BJ (cell line): ENCODE data around the gene SLC1A3. TPM values are rescaled to one million over a fixed set of nuclear protein-coding genes. Genes with fewer than 3 reads are reported as not detected.

Experiments
- CTCF ChIA-PET: fragments of 350-600 bp; formaldehyde crosslinking; extraction: SDS; loops from one replicate; lab custom pipeline; 2021; ENCODE audit warnings: antibody characterized with exemption, inconsistent platforms; lab: Yijun Ruan, JAX
- POLR2A ChIA-PET: fragments of 300-600 bp; sonication (Branson Sonifier 250); formaldehyde crosslinking; extraction: SDS; loops from one replicate; lab custom pipeline; 2021; ENCODE audit warnings: antibody characterized with exemption; lab: Charles Lee
- DNase-seq: peaks from one replicate; pipeline ENCODE4 v3.0.0-alpha.2; 2011; ENCODE audit warnings: low read depth
- H3K27me3 ChIP-seq: 2 replicates; pipeline ENCODE4 v1.6.0; 2011; ENCODE audit warnings: low read length; ENCODE audit not compliant: control insufficient read depth, insufficient read depth
- H3K36me3 ChIP-seq: 2 replicates; pipeline ENCODE4 v1.5.1; 2011; ENCODE audit warnings: low read length; ENCODE audit not compliant: control insufficient read depth, insufficient read depth
- H3K4me3 ChIP-seq: 2 replicates; pipeline ENCODE4 v1.5.1; 2011; ENCODE audit warnings: low read depth, mild to moderate bottlenecking, control low read depth, low read length
- polyA plus RNA-seq: library from polyadenylated mRNA; depleted of rRNA; stranded (reverse); fragments of >200 nt; gene quantifications from 2 replicates; pipeline ENCODE4 v1.2.3, GENCODE V29; 2011
- TF ChIP-seq, protein P1 (sequence below): IDR thresholded peaks from 2 replicates; pipeline ENCODE4 v1.5.1; 2011; ENCODE audit warnings: low read depth, mild to moderate bottlenecking, control low read depth, inconsistent platforms, low read length, moderate library complexity; ENCODE audit not compliant: insufficient read depth

The SLC1A3 gene
- polyA plus RNA-seq, 1 experiment, result 0.54 TPM

DNA sequence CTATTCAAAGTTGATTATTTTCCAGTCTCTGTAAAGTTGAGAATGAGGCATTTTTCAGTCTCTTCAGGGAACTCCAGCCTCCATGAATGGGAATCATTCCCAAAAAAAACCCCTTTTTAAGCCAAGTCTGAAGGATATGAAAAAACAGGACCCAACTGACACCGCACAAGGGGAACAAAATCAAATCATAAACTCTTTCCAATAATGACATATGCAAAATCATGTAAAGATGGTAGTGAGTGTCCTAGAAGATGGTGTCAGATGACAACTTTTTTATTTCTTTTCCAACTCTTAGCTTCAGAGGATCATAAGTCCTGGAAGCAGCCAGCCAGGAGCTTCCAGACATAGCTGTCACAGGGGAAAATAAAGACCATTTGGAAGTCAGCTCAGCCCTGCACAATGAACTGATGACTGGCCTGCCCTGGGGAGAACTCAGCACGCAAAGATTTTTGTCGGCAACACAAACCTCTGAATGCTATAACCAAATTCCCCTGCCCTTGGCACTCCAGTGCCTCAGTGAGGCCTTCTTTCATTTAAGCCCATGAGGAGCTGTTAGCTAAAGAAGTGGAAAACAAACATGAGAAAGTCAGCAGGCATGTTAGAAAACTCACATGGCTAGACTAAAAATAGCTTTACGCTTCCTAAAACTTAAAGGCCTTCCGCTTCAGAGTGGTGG, 85.4 kb downstream of the SLC1A3 start:
- ChIA-PET POLR2A (no interaction called here), CTCF (interaction anchor here (0.6 to 7.7 kb wide), 17 partner anchors 8 to 613 kb away, joined by 3 to 267 read pairs (median 6); partner anchors contain the start of gene NADK2)
- Histone ChIP-seq H3K27me3 (peaks cover 4% of the 10 kb centered on the region; the same call in 1 of the 2 replicates), H3K36me3 (no peaks in the 10 kb centered on the region), H3K4me3 (no peak overlapping the region)
- DNase-seq, result no peak
- TF ChIP-seq, protein P1, sequence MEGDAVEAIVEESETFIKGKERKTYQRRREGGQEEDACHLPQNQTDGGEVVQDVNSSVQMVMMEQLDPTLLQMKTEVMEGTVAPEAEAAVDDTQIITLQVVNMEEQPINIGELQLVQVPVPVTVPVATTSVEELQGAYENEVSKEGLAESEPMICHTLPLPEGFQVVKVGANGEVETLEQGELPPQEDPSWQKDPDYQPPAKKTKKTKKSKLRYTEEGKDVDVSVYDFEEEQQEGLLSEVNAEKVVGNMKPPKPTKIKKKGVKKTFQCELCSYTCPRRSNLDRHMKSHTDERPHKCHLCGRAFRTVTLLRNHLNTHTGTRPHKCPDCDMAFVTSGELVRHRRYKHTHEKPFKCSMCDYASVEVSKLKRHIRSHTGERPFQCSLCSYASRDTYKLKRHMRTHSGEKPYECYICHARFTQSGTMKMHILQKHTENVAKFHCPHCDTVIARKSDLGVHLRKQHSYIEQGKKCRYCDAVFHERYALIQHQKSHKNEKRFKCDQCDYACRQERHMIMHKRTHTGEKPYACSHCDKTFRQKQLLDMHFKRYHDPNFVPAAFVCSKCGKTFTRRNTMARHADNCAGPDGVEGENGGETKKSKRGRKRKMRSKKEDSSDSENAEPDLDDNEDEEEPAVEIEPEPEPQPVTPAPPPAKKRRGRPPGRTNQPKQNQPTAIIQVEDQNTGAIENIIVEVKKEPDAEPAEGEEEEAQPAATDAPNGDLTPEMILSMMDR, result no peak

DNA sequence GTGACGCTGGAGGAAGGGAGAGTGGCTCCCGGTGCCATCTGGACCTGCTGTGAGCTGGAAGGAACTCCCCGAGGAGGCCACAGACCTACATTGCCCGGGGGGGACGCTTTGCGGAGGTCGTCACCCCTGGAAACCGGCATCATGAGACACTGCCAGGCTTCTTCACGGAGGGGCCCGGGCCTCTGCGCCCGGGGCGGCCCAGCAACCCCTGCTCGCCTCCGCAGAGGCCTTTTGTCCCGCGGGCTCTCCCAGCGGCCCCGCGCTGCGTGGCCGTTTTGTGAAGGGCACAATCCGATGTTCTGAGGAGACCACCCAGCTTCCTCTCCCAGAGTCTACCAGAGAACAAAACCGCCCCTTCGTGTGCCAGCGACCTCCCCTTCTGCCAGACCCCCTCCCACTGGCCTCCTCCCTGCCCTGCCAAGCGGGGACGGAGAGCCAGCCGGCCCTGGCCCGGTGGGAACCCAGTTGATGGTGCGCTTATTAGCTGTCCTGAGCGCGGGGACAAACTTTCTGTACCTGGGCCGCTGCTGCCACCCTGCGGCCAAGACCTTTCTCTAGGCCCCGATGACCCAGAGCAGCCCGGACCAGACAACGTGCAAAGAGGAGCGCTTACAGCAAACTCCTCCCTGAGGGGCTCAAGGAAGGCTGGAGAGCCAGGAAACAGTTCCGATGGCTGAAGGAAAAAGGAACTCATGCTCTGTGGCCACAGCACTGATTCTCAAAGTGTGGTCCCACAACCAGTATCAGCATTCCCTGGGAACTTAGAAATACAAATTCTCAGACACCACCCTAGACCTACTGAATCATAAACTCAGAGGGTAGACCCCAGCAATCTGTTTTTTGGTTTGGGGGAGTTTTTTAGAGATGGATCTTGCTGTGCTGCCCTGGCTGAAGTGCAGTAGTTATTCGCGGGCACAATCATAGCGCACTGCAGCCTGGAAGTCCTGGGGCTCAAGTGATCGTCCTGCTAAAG, 86.7 kb downstream of the SLC1A3 start:
- H3K27me3 ChIP-seq, result peaks cover 4% of the 10 kb centered on the region; the same call in 1 of the 2 replicates
- ChIA-PET CTCF (interaction anchor here (0.6 to 7.7 kb wide), 25 partner anchors 9 to 614 kb away, joined by 3 to 267 read pairs (median 4); partner anchors contain the start of gene NADK2), POLR2A (no interaction called here)
- peak overlapping the region; percentile 16; the same call in 1 of the 2 replicates for H3K4me3 ChIP-seq
- H3K36me3 ChIP-seq, result no peaks in the 10 kb centered on the region
- TF ChIP-seq, protein P1, result peak; percentile 82
- no peak for DNase-seq

DNA sequence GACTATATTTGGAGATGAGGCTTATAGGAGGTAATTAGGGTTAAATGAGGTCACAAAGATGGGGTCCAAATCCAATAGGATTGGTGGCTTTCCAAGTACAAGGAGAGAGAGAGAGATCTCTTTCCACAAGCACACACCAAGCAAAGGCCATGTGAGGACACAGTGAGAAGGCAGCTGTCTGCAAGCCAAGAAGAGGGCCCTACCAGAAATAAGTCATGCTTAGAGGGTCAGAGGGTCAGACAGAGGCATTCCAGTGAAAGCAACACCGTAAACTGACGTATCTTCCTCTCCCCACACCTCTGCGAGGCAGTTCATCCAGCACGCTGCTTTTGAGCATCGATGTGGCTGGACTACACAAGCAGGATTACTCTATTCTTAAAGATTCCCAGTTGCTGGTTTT, 87.9 kb downstream of the SLC1A3 start:
- H3K4me3 ChIP-seq, result no peak overlapping the region
- H3K36me3 ChIP-seq, result no peaks in the 10 kb centered on the region
- ChIA-PET POLR2A (no interaction called here), CTCF (interaction anchor here (0.7 to 7.7 kb wide), 8 partner anchors 89 to 453 kb away, joined by 3 to 267 read pairs (median 6); partner anchors contain the start of gene NADK2)
- H3K27me3 ChIP-seq, result peaks cover 4% of the 10 kb centered on the region; the same call in 1 of the 2 replicates
- TF ChIP-seq, protein P1, result no peak
- no peak for DNase-seq

DNA sequence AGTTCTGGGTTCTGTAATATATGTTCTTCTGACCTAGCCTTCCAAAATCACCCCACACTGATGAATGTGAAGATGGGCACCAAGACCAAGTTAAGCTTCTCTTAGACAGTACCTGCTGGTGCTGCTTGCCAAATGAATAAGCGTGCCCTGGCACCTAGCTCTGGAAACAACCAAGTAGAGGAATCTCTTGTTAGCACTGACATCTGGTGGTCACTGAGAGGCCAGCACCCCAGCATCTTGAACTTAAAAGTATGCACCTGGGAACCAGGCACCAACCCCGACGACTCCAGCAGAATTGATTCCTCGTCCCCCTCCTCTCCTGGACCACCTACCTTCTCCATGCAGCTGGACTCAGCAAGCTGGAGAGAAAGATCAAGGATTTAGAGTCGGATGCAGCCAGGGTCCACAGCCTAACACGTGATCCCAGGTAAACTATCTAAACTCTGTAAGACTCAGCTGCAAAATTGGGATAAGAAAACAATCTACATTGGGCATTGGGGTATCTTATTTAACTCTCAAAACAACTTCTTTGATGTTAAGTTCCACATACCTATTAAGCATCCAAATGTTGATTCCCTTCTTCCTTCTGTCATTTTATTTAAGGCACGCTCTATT, 89.8 kb downstream of the SLC1A3 start:
- Histone ChIP-seq H3K27me3 (peaks cover 5% of the 10 kb centered on the region; the same call in 1 of the 2 replicates), H3K4me3 (no peak overlapping the region), H3K36me3 (no peaks in the 10 kb centered on the region)
- CTCF ChIA-PET, result interaction anchor here (0.5 to 7.7 kb wide), 32 partner anchors 10 to 738 kb away, joined by 3 to 267 read pairs (median 4); no protein-coding TSS in a partner anchor
- no peak for DNase-seq
- TF ChIP-seq, protein P1, result peak; percentile 86
- POLR2A ChIA-PET, result no interaction called here
